22Rv1 (cell line): ENCODE data around the gene ZNF526.

ENCODE experiments used
- H3K27ac ChIP-seq: fragments of 450-650 bp; 2 replicates; pipeline ENCODE4 v1.5.1; 2017
- CTCF ChIP-seq: fragments of 450-650 bp; IDR thresholded peaks from 2 replicates; pipeline ENCODE4 v1.5.1; 2017; ENCODE audit warnings: mild to moderate bottlenecking
- ZFX ChIP-seq: fragments of 450-650 bp; IDR thresholded peaks from 2 replicates; pipeline ENCODE4 v1.6.1; 2017; ENCODE audit warnings: antibody characterized with exemption, borderline replicate concordance

Gene ZNF526

GRCh38 chr19:42175952-42176648 is 44.0 kb upstream of the ZNF526 start:
- H3K27ac ChIP-seq = peak overlapping the region; percentile 68
- TF ChIP-seq CTCF (no peak), ZFX (no peak)

GRCh38 chr19:42176649-42176989 is 43.5 kb upstream of the ZNF526 start:
- TF ChIP-seq ZFX (no peak), CTCF (no peak)
- H3K27ac ChIP-seq = peak overlapping the region; percentile 68

- H3K27ac ChIP-seq = peak overlapping the region; percentile 68
- TF ChIP-seq ZFX (no peak), CTCF (peak; percentile 71)
Measured at GRCh38 chr19:42176990-42177685, 43.0 kb upstream of the ZNF526 start.

- TF ChIP-seq ZFX (no peak), CTCF (no peak)
- H3K27ac ChIP-seq = no peak overlapping the region
Measured at GRCh38 chr19:42177686-42178019, 42.5 kb upstream of the ZNF526 start.

GRCh38 chr19:42178791-42179674 is 41.1 kb upstream of the ZNF526 start:
- no peak overlapping the region for H3K27ac ChIP-seq
- TF ChIP-seq CTCF (peak; percentile 22), ZFX (no peak)

- TF ChIP-seq CTCF = peak; percentile 90
- TF ChIP-seq ZFX = no peak
- no peak overlapping the region for H3K27ac ChIP-seq
Measured at GRCh38 chr19:42184401-42184861, 35.7 kb upstream of the ZNF526 start.
